ENCODE measurements around the gene VPS13D.

Gene VPS13D

DNA sequence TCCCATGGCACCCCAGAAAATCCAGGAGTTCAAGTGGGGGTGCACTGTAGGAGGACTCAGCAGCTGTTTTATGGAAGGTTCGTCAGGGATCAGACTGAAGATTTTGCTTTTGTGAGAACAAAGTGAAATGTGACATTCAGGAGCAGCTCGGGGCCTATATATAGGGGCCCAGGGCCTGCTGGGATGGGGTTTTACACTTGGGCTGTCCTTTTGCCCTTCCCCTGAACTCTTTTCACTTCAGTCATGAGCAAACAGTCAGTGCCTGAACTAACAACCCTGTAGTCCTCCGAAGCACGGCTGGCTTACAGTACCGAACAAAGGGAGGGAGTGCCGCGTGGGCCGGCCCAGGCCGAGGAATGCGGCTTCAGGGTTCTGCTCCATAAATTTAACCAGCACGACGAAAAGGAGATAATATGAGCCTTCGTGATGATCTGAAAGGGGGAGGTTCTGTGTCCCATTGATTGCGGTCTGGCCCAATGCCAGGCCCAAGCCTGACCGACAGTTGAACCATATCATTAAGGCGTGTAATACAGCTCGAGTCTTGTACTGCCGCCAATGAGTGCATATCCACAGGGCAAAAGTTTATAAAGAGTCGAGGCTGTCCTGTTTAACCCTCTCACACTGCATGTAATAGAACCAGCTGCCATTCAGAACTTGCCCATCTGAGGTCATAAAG lies 248.2 kb downstream of the VPS13D start:
- DNase-seq (no peak), ATAC-seq (ENCODE audit: insufficient read depth, low read depth) (no peak; the same call in 2 of the 3 replicates)
- H3K4me2 ChIP-seq (ENCODE audit: insufficient read depth, low read length), result no peak overlapping the region
- peaks cover 9% of the 10 kb centered on the region for H3K36me3 ChIP-seq (ENCODE audit: insufficient read depth, low read length)
- H3K9ac ChIP-seq (ENCODE audit: low read depth, low read length), result peak overlapping the region; percentile 28
- no peaks in the 10 kb centered on the region for H3K27me3 ChIP-seq (ENCODE audit: insufficient read depth, low read length, poor library complexity)
- no peak overlapping the region for H3K4me3 ChIP-seq (ENCODE audit: low read depth in 1 of 2, low read length in 2 of 2)
- no peak for TF ChIP-seq CTCF (IDR thresholded peaks at IDR 0.05; ENCODE audit: borderline replicate concordance, extremely low read depth, low read length, poor library complexity, severe bottlenecking)
- no peak for TF ChIP-seq EZH2 (IDR thresholded peaks at IDR 0.05; ENCODE audit: borderline replicate concordance, low read depth, low read length, severe bottlenecking)
- H3K27ac ChIP-seq (ENCODE audit: low read length), result peak overlapping the region; percentile 98
- H2AFZ ChIP-seq (ENCODE audit: low read depth, low read length), result no peak overlapping the region
- H3K9me3 ChIP-seq (ENCODE audit: insufficient read depth, low read length, severe bottlenecking), result no peaks in the 10 kb centered on the region
- no peaks in the 10 kb centered on the region for H4K20me1 ChIP-seq (ENCODE audit: insufficient read depth, low read length)
- H3K79me2 ChIP-seq (ENCODE audit: insufficient read depth, low read length), result no peaks in the 10 kb centered on the region
- peaks cover 93% of the 10 kb centered on the region for H3K4me1 ChIP-seq (ENCODE audit: insufficient read depth, low read length)

DNA sequence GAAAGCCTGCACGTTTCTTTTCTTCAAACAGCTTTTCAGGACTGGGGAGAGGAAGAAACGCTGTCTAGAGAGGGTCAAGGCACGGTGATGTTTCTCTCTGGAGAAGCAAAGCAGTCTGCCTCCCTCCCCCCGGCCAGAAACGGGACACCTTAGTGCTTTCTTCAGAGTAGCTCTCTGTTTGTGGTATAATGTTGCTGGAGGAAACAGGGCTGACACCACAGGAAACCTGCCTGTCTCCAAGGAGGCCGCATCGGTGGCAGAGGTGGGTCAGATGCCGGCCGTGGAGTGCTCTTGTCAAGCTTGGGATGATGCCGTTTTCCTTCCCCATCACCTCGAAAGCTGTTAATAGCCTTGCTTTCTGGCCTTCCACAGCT lies 248.8 kb downstream of the VPS13D start:
- Histone ChIP-seq H3K4me2 (ENCODE audit: insufficient read depth, low read length) (no peak overlapping the region), H3K27me3 (ENCODE audit: insufficient read depth, low read length, poor library complexity) (no peaks in the 10 kb centered on the region), H3K79me2 (ENCODE audit: insufficient read depth, low read length) (no peaks in the 10 kb centered on the region), H3K4me3 (ENCODE audit: low read depth in 1 of 2, low read length in 2 of 2) (no peak overlapping the region), H3K4me1 (ENCODE audit: insufficient read depth, low read length) (peaks cover 88% of the 10 kb centered on the region), H3K36me3 (ENCODE audit: insufficient read depth, low read length) (peaks cover 9% of the 10 kb centered on the region), H2AFZ (ENCODE audit: low read depth, low read length) (no peak overlapping the region), H4K20me1 (ENCODE audit: insufficient read depth, low read length) (no peaks in the 10 kb centered on the region), H3K9me3 (ENCODE audit: insufficient read depth, low read length, severe bottlenecking) (no peaks in the 10 kb centered on the region), H3K27ac (ENCODE audit: low read length) (peak overlapping the region; percentile 98), H3K9ac (ENCODE audit: low read depth, low read length) (peak overlapping the region; percentile 28)
- no peak for TF ChIP-seq EZH2 (IDR thresholded peaks at IDR 0.05; ENCODE audit: borderline replicate concordance, low read depth, low read length, severe bottlenecking)
- no peak for TF ChIP-seq CTCF (IDR thresholded peaks at IDR 0.05; ENCODE audit: borderline replicate concordance, extremely low read depth, low read length, poor library complexity, severe bottlenecking)
- peak; percentile 72 for DNase-seq
- peak; percentile 54 for ATAC-seq (ENCODE audit: insufficient read depth, low read depth)

DNA sequence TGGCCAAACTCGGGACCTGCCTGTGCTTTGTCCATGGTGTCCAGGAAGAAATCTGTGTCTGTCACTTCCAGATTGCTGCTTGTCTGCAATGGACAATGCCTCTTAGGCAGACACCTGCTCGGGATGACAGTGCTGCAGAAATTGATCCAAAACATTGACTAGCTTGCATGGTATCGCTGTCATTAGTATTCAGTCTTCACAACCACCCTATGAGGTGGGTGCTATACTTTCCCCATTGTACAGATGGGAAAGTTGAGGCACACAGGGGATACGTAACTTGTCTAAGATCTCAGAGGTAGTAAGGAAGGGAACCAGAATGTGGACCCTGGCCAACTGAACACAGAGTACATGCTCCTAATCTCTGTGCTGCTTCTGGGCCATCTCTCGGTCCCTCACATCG lies 249.5 kb downstream of the VPS13D start:
- DNase-seq, result no peak
- H3K4me2 ChIP-seq (ENCODE audit: insufficient read depth, low read length), result no peak overlapping the region
- H3K9me3 ChIP-seq (ENCODE audit: insufficient read depth, low read length, severe bottlenecking), result no peaks in the 10 kb centered on the region
- H2AFZ ChIP-seq (ENCODE audit: low read depth, low read length), result no peak overlapping the region
- H3K9ac ChIP-seq (ENCODE audit: low read depth, low read length), result 0 out of 2 replicates have a peak overlapping the region, but pooled peaks have one; percentile 9
- TF ChIP-seq EZH2 (IDR thresholded peaks at IDR 0.05; ENCODE audit: borderline replicate concordance, low read depth, low read length, severe bottlenecking), result no peak
- no peak for TF ChIP-seq CTCF (IDR thresholded peaks at IDR 0.05; ENCODE audit: borderline replicate concordance, extremely low read depth, low read length, poor library complexity, severe bottlenecking)
- H3K36me3 ChIP-seq (ENCODE audit: insufficient read depth, low read length), result peaks cover 11% of the 10 kb centered on the region
- ATAC-seq (ENCODE audit: insufficient read depth, low read depth), result no peak
- H3K79me2 ChIP-seq (ENCODE audit: insufficient read depth, low read length), result no peaks in the 10 kb centered on the region
- H3K27me3 ChIP-seq (ENCODE audit: insufficient read depth, low read length, poor library complexity), result no peaks in the 10 kb centered on the region
- no peak overlapping the region for H3K4me3 ChIP-seq (ENCODE audit: low read depth in 1 of 2, low read length in 2 of 2)
- peaks cover 81% of the 10 kb centered on the region for H3K4me1 ChIP-seq (ENCODE audit: insufficient read depth, low read length)
- peak overlapping the region; percentile 98 for H3K27ac ChIP-seq (ENCODE audit: low read length)
- H4K20me1 ChIP-seq (ENCODE audit: insufficient read depth, low read length), result no peaks in the 10 kb centered on the region
